Esophagus (tissue), 2 donors: ENCODE data around the gene MRPS6. TPM values are rescaled to one million over a fixed set of nuclear protein-coding genes. Genes with fewer than 3 reads are reported as not detected.

Experiments
- H3K27ac ChIP-seq, 2 donors: one replicate each; pipeline ENCODE4 v1.5.1; 2013; ENCODE audit warnings: low read depth in 2 of 2, mild to moderate bottlenecking in 2 of 2, inconsistent platforms in 1 of 2, low read length in 1 of 2, moderate library complexity in 1 of 2
- H3K27me3 ChIP-seq, 2 donors: one replicate each; pipeline ENCODE4 v1.6.1; 2013; ENCODE audit warnings: low read length in 2 of 2, control low read depth in 1 of 2, mild to moderate bottlenecking in 1 of 2; ENCODE audit not compliant: insufficient read depth in 2 of 2, control insufficient read depth in 1 of 2
- H3K36me3 ChIP-seq, 2 donors: one replicate each; pipeline ENCODE4 v1.6.1; 2013; ENCODE audit warnings: low read length in 1 of 2; ENCODE audit not compliant: control insufficient read depth in 2 of 2, insufficient read depth in 2 of 2
- H3K4me1 ChIP-seq, 2 donors: one replicate each; pipeline ENCODE4 v1.6.1; 2013; ENCODE audit warnings: low read length in 1 of 2; ENCODE audit not compliant: control insufficient read depth in 2 of 2, insufficient read depth in 2 of 2
- H3K4me3 ChIP-seq, 2 donors: one replicate each; pipeline ENCODE4 v1.5.1; 2013; ENCODE audit warnings: low read length in 2 of 2, mild to moderate bottlenecking in 2 of 2, low read depth in 1 of 2, moderate library complexity in 1 of 2
- H3K9me3 ChIP-seq, 2 donors: one replicate each; pipeline ENCODE4 v1.6.1; 2013; ENCODE audit warnings: mild to moderate bottlenecking in 2 of 2, low read depth in 1 of 2, low read length in 1 of 2, moderate library complexity in 1 of 2; ENCODE audit not compliant: control insufficient read depth in 2 of 2, insufficient read depth in 1 of 2
- WGBS, 2 donors: extraction: QIAGEN DNeasy Blood & Tissue Kit; methylation state at CpG; one replicate each; pipeline ENCODE4 v1.1.7; 2013; 5-methylcytosine and 5-hydroxymethylcytosine counted together
- polyA plus RNA-seq, 2 donors: library from polyadenylated mRNA; stranded (reverse); fragments of 200-250 nt; gene quantifications; one replicate each; pipeline ENCODE4 v1.2.3, GENCODE V29; 2013
- donor health status: healthy with polysubstance abuse.
- donor health status: Bipolar disorder and iron deficiency.

Gene MRPS6
- polyA plus RNA-seq, 2 donors, result 24.3 to 37.8 TPM

- H3K36me3 ChIP-seq, result no peaks in the 10 kb centered on the region
- H3K9me3 ChIP-seq, result no peaks in the 10 kb centered on the region
- H3K27ac ChIP-seq, result no peak overlapping the region
- H3K4me1 ChIP-seq, result peaks cover 0 to 2% of the 10 kb centered on the region in 2 donors
- WGBS, 2 donors, result 93 to 95% methylated on average over 6 of the region's 6 CpGs
- no peaks in the 10 kb centered on the region for H3K27me3 ChIP-seq
- H3K4me3 ChIP-seq, result no peak overlapping the region
Observed at GRCh38 chr21:34112316-34113033, 39.1 kb downstream of the MRPS6 start.

DNA sequence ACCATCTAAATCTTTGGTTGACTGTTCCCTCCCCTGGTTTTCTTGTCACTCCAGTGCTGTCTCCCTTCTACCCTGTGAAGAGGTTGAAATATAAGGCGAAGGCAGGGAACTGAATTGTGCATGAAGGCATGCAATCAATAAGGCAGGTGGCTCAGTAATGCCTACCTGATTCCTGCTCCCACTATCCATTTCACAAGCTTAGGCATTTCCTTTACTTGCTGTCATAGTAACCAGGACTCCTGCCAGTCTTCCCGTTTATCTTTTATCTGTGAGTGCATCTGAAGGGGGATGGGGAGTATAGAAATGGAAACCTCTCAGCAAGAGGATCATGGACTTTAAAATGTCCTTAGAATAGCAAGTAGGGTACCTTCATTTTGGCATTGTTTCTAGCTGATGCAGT is 40.5 kb downstream of the MRPS6 start:
- no peak overlapping the region for H3K27ac ChIP-seq
- no peaks in the 10 kb centered on the region for H3K36me3 ChIP-seq
- H3K4me1 ChIP-seq, result peaks cover 0 to 2% of the 10 kb centered on the region in 2 donors
- 39 to 50% methylated on average over 2 of the region's 2 CpGs for WGBS, 2 donors
- no peak overlapping the region for H3K4me3 ChIP-seq
- no peaks in the 10 kb centered on the region for H3K27me3 ChIP-seq
- no peaks in the 10 kb centered on the region for H3K9me3 ChIP-seq

DNA sequence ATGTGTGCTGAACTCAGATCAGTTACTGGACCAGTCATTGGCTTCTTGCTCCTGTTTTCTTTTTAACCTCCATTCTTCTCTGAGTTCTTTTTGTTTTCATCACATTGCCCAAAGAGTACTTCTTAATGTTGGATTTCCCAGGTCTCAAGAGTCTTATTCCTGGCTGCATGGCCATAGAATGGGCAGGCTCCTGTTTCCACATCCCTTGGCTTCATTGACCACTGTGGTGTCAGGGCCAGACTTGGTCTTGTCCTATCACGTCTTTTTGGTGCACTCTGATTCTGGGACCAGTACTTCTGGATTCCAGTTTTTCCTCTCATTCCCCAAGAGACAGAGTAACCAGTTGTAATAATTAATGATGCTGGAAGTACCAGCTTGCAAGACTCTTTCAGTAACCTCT is 41.8 kb downstream of the MRPS6 start:
- Histone ChIP-seq H3K36me3 (no peaks in the 10 kb centered on the region), H3K9me3 (no peaks in the 10 kb centered on the region), H3K4me3 (no peak overlapping the region), H3K4me1 (peaks cover 0 to 2% of the 10 kb centered on the region in 2 donors), H3K27ac (no peak overlapping the region), H3K27me3 (no peaks in the 10 kb centered on the region)
- WGBS, 2 donors, result 56 to 67% methylated on average over 1 of the region's 1 CpG

DNA sequence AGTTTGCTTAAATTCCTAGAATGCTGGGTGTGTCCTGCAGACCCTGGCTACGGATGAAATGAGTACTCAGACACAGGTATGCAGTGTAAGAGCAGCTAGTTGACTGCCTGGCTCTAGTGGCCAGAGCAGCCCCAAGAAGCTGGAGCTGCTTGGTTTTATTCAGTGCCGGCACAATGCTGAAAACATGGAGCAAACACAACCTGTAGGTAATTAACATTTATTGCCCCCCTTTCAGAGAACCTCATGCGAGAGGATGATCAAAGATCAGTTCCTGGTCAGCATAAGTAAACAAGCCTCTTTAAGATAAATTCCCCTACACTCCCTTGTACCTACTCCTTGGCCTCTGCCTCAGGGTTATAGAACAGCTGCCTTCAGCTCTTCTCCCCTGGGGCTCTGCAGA is 43.2 kb downstream of the MRPS6 start:
- peaks cover 0 to 2% of the 10 kb centered on the region in 2 donors for H3K4me1 ChIP-seq
- no peak overlapping the region for H3K4me3 ChIP-seq
- H3K36me3 ChIP-seq, result no peaks in the 10 kb centered on the region
- 93 to 94% methylated on average over 3 of the region's 3 CpGs for WGBS, 2 donors
- no peak overlapping the region for H3K27ac ChIP-seq
- H3K27me3 ChIP-seq, result no peaks in the 10 kb centered on the region
- H3K9me3 ChIP-seq, result no peaks in the 10 kb centered on the region

DNA sequence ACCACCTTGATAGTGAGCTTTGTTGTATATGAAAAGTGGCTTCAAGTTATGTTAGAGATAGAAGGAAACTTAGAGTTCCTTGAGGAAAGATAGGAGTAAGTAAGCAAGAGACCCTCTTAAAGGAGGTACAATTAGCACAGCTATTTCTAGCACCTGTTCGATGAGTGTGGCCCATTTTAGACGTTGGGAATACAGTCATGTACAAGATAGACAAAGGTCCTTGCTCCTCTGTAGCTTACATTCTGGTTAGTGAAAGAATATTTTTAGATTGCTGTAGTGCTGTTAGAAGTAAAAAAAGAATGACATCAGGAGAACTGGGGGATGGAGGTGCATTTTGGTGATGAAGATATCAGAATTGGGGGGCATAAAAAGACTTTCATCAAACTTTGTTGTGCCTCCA is 47.5 kb downstream of the MRPS6 start:
- H3K27ac ChIP-seq, result no peak overlapping the region
- no peak overlapping the region for H3K4me3 ChIP-seq
- H3K4me1 ChIP-seq, result no peaks in the 10 kb centered on the region
- no peaks in the 10 kb centered on the region for H3K36me3 ChIP-seq
- H3K9me3 ChIP-seq, result no peaks in the 10 kb centered on the region
- no peaks in the 10 kb centered on the region for H3K27me3 ChIP-seq
- WGBS, 2 donors, result 92 to 94% methylated on average over 2 of the region's 2 CpGs

DNA sequence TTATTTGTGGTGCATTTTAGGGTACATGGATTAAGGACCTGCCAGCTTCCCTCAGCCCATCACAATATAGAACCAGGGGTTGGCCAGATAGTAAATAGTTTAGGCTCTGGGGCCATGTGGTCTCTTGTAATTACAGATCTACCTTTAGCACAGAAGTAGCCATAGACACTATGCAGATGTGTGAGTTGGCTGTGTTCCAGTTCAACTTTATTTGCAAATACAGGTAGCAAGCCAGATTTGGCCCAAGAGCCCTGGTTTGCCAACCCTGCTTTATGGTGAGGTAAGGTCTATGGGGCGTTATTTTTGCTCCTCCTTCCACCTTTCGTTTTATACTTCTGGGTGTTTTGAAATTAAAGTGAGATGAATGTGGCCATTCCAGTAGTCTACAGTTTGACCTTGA is 48.7 kb downstream of the MRPS6 start:
- 85 to 92% methylated on average over 2 of the region's 2 CpGs for WGBS, 2 donors
- no peak overlapping the region for H3K27ac ChIP-seq
- H3K9me3 ChIP-seq, result no peaks in the 10 kb centered on the region
- H3K36me3 ChIP-seq, result peaks cover 2 to 3% of the 10 kb centered on the region in 2 donors
- no peak overlapping the region for H3K4me3 ChIP-seq
- no peaks in the 10 kb centered on the region for H3K4me1 ChIP-seq
- H3K27me3 ChIP-seq, result no peaks in the 10 kb centered on the region

GRCh38 chr21:34123609-34124008 is 50.2 kb downstream of the MRPS6 start:
- H3K27ac ChIP-seq, result no peak overlapping the region
- no peaks in the 10 kb centered on the region for H3K27me3 ChIP-seq
- H3K9me3 ChIP-seq, result no peaks in the 10 kb centered on the region
- no peak overlapping the region for H3K4me3 ChIP-seq
- peaks cover 2 to 3% of the 10 kb centered on the region in 2 donors for H3K36me3 ChIP-seq
- WGBS, 2 donors, result 83 to 90% methylated on average over 8 of the region's 8 CpGs
- H3K4me1 ChIP-seq, result no peaks in the 10 kb centered on the region

DNA sequence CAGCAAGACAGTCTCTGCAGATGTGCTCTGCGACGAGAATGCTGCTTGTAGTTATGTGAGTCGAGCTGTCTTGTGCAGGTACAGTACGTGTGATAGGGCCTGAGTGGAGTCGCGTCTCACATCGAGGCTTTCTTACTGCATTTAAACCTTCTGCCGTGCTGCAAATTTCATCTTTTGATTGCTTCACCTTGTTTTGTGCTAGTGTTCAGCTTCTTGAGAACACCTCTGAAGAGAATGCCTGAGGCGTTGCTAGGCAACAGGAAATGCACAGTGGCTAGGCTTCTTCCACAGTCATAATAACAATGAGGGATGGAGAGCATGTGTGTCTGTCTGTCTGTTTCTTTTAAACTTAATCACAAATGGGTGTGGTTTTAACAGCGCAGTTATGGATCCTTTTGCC is 52.9 kb downstream of the MRPS6 start:
- WGBS, 2 donors, result 78 to 80% methylated on average over 10 of the region's 10 CpGs
- Histone ChIP-seq H3K27ac (no peak overlapping the region), H3K36me3 (peaks cover 2 to 3% of the 10 kb centered on the region in 2 donors), H3K4me1 (peaks cover 6 to 7% of the 10 kb centered on the region in 2 donors), H3K4me3 (no peak overlapping the region), H3K27me3 (no peaks in the 10 kb centered on the region), H3K9me3 (no peaks in the 10 kb centered on the region)

DNA sequence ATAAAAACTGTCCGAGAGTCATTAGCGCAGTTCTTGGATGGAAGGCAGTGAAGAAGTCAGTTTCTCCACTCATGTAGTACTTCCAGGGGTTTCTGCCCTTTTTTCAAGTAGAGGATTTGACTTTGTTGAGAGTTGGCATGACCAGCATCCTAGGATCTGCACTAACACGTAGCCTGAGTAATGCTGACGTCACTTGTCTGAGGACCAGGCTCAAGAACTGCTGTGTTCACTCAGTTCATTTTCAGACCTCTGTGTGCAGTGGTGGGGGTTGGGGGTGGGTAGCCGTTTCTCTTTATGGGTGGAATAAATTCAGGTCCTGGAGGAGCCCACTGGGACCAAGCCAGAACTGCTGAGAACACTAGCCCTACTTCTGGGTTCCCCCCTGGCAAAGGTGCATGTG is 53.3 kb downstream of the MRPS6 start:
- H3K27ac ChIP-seq, result no peak overlapping the region
- no peaks in the 10 kb centered on the region for H3K9me3 ChIP-seq
- WGBS, 2 donors, result 52 to 64% methylated on average over 5 of the region's 5 CpGs
- peaks cover 9 to 10% of the 10 kb centered on the region in 2 donors for H3K4me1 ChIP-seq
- H3K27me3 ChIP-seq, result no peaks in the 10 kb centered on the region
- H3K36me3 ChIP-seq, result peaks cover 2 to 3% of the 10 kb centered on the region in 2 donors
- no peak overlapping the region for H3K4me3 ChIP-seq

DNA sequence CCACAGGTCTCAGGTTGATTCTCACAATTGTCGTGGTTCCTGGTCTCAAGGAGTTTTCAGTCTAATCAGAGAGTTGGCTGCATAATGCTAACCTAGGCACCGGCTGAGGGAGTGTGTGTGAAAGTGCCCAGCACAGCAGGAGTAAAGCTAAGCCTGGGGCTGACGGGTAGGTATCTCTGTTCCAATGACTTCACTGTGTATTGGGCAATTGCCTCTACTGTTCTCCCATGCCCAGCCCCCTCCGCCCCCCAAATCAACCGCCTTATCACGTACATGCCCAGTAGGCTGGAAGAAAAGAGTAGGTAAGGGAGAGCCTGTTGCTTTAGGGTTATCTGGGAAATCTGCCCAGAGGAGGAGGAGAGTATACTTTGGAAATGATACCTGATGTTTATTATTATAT is 54.7 kb downstream of the MRPS6 start:
- Histone ChIP-seq H3K27me3 (no peaks in the 10 kb centered on the region), H3K4me1 (peaks cover 9 to 13% of the 10 kb centered on the region in 2 donors), H3K9me3 (no peaks in the 10 kb centered on the region), H3K36me3 (peaks cover 2 to 3% of the 10 kb centered on the region in 2 donors), H3K4me3 (no peak overlapping the region), H3K27ac (peak overlapping the region in 1 of 2 donors; percentile 39)
- 61 to 71% methylated on average over 6 of the region's 6 CpGs for WGBS, 2 donors
